Measurements from ENCODE around the gene SLC22A7. TPM values are rescaled to one million over a fixed set of nuclear protein-coding genes. Genes with fewer than 3 reads are reported as not detected.
"Not testable (repeated sequence)": the region's sequence is repeated elsewhere in the genome, so short reads cannot be mapped to it uniquely, and the experiment has no call there.

SLC22A7 gene
- total RNA-seq, 2 experiments from 2014 or later: not detected

GRCh38 chr6:43339168-43339567 lies 41.1 kb downstream of the SLC22A7 start:
- intact Hi-C loops (cut with micrococcal nuclease): no loop called here
- Mint-ChIP-seq H3K27ac (no peak overlapping the region), H3K36me3 (peaks cover 18% of the 10 kb centered on the region), H3K9me3 (no peaks in the 10 kb centered on the region), H3K4me1 (ENCODE audit: low read depth) (peaks cover 7% of the 10 kb centered on the region), H3K27me3 (no peaks in the 10 kb centered on the region), H3K4me3 (no peak overlapping the region)
- ChIA-PET POLR2A (no interaction called here), CTCF (no interaction called here)
- no peak for DNase-seq

GRCh38 chr6:43346243-43346642 lies 48.2 kb downstream of the SLC22A7 start:
- H3K27ac Mint-ChIP-seq; intact Hi-C loops (cut with micrococcal nuclease); H3K4me1 Mint-ChIP-seq (ENCODE audit: low read depth); H3K36me3 Mint-ChIP-seq; POLR2A ChIA-PET; H3K9me3 Mint-ChIP-seq; H3K4me3 Mint-ChIP-seq; H3K27me3 Mint-ChIP-seq; CTCF ChIA-PET; DNase-seq: not testable (repeated sequence)

GRCh38 chr6:43347021-43347420 lies 49.0 kb downstream of the SLC22A7 start:
- H3K36me3 Mint-ChIP-seq: peaks cover 5% of the 10 kb centered on the region

GRCh38 chr6:43347444-43347843 lies 49.4 kb downstream of the SLC22A7 start:
- H3K4me1 Mint-ChIP-seq (ENCODE audit: low read depth): no peaks in the 10 kb centered on the region
- ChIA-PET POLR2A (no interaction called here), CTCF (no interaction called here)
- H3K4me3 Mint-ChIP-seq: no peak overlapping the region
- H3K27me3 Mint-ChIP-seq: no peaks in the 10 kb centered on the region
- no peak for DNase-seq
- peaks cover 6% of the 10 kb centered on the region for H3K36me3 Mint-ChIP-seq
- no peak overlapping the region for H3K27ac Mint-ChIP-seq
- no peaks in the 10 kb centered on the region for H3K9me3 Mint-ChIP-seq
- intact Hi-C loops (cut with micrococcal nuclease): no loop called here

More at GRCh38 chr6:43347021-43347420, 49.0 kb downstream of the SLC22A7 start:
- no peak overlapping the region for H3K27ac Mint-ChIP-seq
- CTCF ChIA-PET: no interaction called here
- POLR2A ChIA-PET: no interaction called here
- intact Hi-C loops (cut with micrococcal nuclease): no loop called here
- no peaks in the 10 kb centered on the region for H3K27me3 Mint-ChIP-seq
- no peaks in the 10 kb centered on the region for H3K4me1 Mint-ChIP-seq (ENCODE audit: low read depth)
- no peaks in the 10 kb centered on the region for H3K9me3 Mint-ChIP-seq
- H3K4me3 Mint-ChIP-seq: no peak overlapping the region
- no peak for DNase-seq

- H3K36me3 Mint-ChIP-seq: peaks cover 21% of the 10 kb centered on the region
- DNase-seq; H3K27ac Mint-ChIP-seq; H3K9me3 Mint-ChIP-seq; H3K4me1 Mint-ChIP-seq (ENCODE audit: low read depth); POLR2A ChIA-PET; CTCF ChIA-PET; intact Hi-C loops (cut with micrococcal nuclease); H3K27me3 Mint-ChIP-seq; H3K4me3 Mint-ChIP-seq: not testable (repeated sequence)
These were observed 53.9 kb downstream of the SLC22A7 start for GRCh38 chr6:43351951-43352350.

Other genes starting within 250 kb of the SLC22A7 start
- gene CUL7, start 244.4 kb upstream of the SLC22A7 start, total RNA-seq: 10 to 100 TPM; 23.2 to 23.8 TPM
- 10 to 100 TPM; 91.0 to 95.4 TPM for gene MRPL2, start 238.8 kb upstream of the SLC22A7 start, total RNA-seq
- 10 to 100 TPM; 11.0 to 11.9 TPM for gene KLC4, start 238.6 kb upstream of the SLC22A7 start, total RNA-seq
- 1 to 10 TPM; 1.3 to 1.5 TPM for gene PTK7, start 221.9 kb upstream of the SLC22A7 start, total RNA-seq
- 10 to 100 TPM; 40.5 to 40.8 TPM for gene SRF, start 127.0 kb upstream of the SLC22A7 start, total RNA-seq
- gene CUL9, start 116.1 kb upstream of the SLC22A7 start, total RNA-seq: 10 to 100 TPM; 37.8 to 38.4 TPM
- 10 to 100 TPM; 57.5 to 57.9 TPM for gene DNPH1, start 68.8 kb upstream of the SLC22A7 start, total RNA-seq
- under 1 TPM; 0.31 to 0.34 TPM for gene TTBK1, start 54.8 kb upstream of the SLC22A7 start, total RNA-seq
- gene CRIP3, start 10.6 kb downstream of the SLC22A7 start, total RNA-seq: 1 to 10 TPM; 2.0 to 2.9 TPM
- gene ZNF318, start 71.4 kb downstream of the SLC22A7 start, total RNA-seq: 10 to 100 TPM; 12.1 to 12.7 TPM
- 10 to 100 TPM; 27.2 to 31.9 TPM for gene ABCC10, start 129.3 kb downstream of the SLC22A7 start, total RNA-seq
- 1 to 10 TPM; 1.6 TPM for gene DLK2, start 157.3 kb downstream of the SLC22A7 start, total RNA-seq
- gene TJAP1, start 179.3 kb downstream of the SLC22A7 start, total RNA-seq: 10 to 100 TPM; 30.5 to 36.2 TPM
- under 1 TPM in 1 of 2 experiments, not detected in 1; 0.12 TPM for gene LRRC73, start 212.1 kb downstream of the SLC22A7 start, total RNA-seq
- gene YIPF3, start 218.7 kb downstream of the SLC22A7 start, total RNA-seq: 10 to 100 TPM; 38.3 to 39.3 TPM
- gene POLR1C, start 218.8 kb downstream of the SLC22A7 start, total RNA-seq: 10 to 100 TPM; 46.8 to 49.5 TPM